KMS-11 (cell line): ENCODE data around the gene LRCOL1.

Source experiments
- H2AFZ ChIP-seq: fragments of 200-600 bp; sonication (generic); 2 replicates; pipeline ENCODE4 v1.6.1; 2016; ENCODE audit warnings: antibody characterized with exemption, mixed run types, low read depth
- H3K27ac ChIP-seq: fragments of 200-600 bp; sonication (generic); 2 replicates; pipeline ENCODE4 v1.6.1; 2016; ENCODE audit warnings: mild to moderate bottlenecking, mixed run types
- H3K27me3 ChIP-seq: fragments of 200-600 bp; sonication (generic); 2 replicates; pipeline ENCODE4 v1.6.1; 2017; ENCODE audit warnings: mild to moderate bottlenecking, low read depth, mixed run types, moderate library complexity; ENCODE audit not compliant: insufficient read depth
- H3K36me3 ChIP-seq: fragments of 200-600 bp; sonication (generic); 2 replicates; pipeline ENCODE4 v1.6.1; 2017; ENCODE audit warnings: mild to moderate bottlenecking, mixed run types; ENCODE audit not compliant: insufficient read depth
- H3K4me1 ChIP-seq: fragments of 200-600 bp; sonication (generic); 2 replicates; pipeline ENCODE4 v1.6.1; 2016; ENCODE audit warnings: mild to moderate bottlenecking, low read depth, mixed run types; ENCODE audit not compliant: poor library complexity, severe bottlenecking
- H3K4me2 ChIP-seq: fragments of 200-600 bp; sonication (generic); 2 replicates; pipeline ENCODE4 v1.7.0; 2016; ENCODE audit warnings: mild to moderate bottlenecking, mixed run types
- H3K4me3 ChIP-seq: fragments of 200-600 bp; sonication (generic); IDR thresholded peaks from 2 replicates; pipeline ENCODE4 v1.6.1; 2017; ENCODE audit warnings: low read depth, low read length, mixed read lengths; ENCODE audit not compliant: insufficient read depth
- H3K79me2 ChIP-seq: fragments of 200-600 bp; sonication (generic); 2 replicates; pipeline ENCODE4 v1.6.1; 2016; ENCODE audit warnings: low read depth, mixed run types; ENCODE audit not compliant: insufficient read depth
- H3K9ac ChIP-seq: fragments of 200-600 bp; sonication (generic); 2 replicates; pipeline ENCODE4 v1.6.1; 2016; ENCODE audit warnings: mild to moderate bottlenecking, mixed run types
- H4K20me1 ChIP-seq: fragments of 200-600 bp; sonication (generic); 2 replicates; pipeline ENCODE4 v1.6.1; 2016; ENCODE audit warnings: mild to moderate bottlenecking, mixed run types; ENCODE audit not compliant: insufficient read depth
- TF ChIP-seq, protein P1 (sequence below): fragments of 200-600 bp; sonication (generic); conservative IDR thresholded peaks from 2 replicates; pipeline ENCODE4 v1.6.1; 2017; ENCODE audit warnings: low read depth, mild to moderate bottlenecking, antibody characterized with exemption, low read length, moderate library complexity, mixed read lengths

Gene LRCOL1

GRCh38 chr12:132657004-132657727 lies 46.8 kb upstream of the LRCOL1 start:
- H3K36me3 ChIP-seq, result no peaks in the 10 kb centered on the region
- no peak overlapping the region for H3K9ac ChIP-seq
- H3K4me3 ChIP-seq, result no peak overlapping the region
- no peak overlapping the region for H2AFZ ChIP-seq
- H3K27me3 ChIP-seq, result no peaks in the 10 kb centered on the region
- no peaks in the 10 kb centered on the region for H3K4me1 ChIP-seq
- no peak overlapping the region for H3K27ac ChIP-seq
- no peaks in the 10 kb centered on the region for H4K20me1 ChIP-seq
- no peaks in the 10 kb centered on the region for H3K79me2 ChIP-seq
- TF ChIP-seq, protein P1, sequence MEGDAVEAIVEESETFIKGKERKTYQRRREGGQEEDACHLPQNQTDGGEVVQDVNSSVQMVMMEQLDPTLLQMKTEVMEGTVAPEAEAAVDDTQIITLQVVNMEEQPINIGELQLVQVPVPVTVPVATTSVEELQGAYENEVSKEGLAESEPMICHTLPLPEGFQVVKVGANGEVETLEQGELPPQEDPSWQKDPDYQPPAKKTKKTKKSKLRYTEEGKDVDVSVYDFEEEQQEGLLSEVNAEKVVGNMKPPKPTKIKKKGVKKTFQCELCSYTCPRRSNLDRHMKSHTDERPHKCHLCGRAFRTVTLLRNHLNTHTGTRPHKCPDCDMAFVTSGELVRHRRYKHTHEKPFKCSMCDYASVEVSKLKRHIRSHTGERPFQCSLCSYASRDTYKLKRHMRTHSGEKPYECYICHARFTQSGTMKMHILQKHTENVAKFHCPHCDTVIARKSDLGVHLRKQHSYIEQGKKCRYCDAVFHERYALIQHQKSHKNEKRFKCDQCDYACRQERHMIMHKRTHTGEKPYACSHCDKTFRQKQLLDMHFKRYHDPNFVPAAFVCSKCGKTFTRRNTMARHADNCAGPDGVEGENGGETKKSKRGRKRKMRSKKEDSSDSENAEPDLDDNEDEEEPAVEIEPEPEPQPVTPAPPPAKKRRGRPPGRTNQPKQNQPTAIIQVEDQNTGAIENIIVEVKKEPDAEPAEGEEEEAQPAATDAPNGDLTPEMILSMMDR, result no peak
- no peak overlapping the region for H3K4me2 ChIP-seq

- no peaks in the 10 kb centered on the region for H3K27me3 ChIP-seq
- H3K4me2 ChIP-seq, result no peak overlapping the region
- no peak overlapping the region for H2AFZ ChIP-seq
- no peaks in the 10 kb centered on the region for H4K20me1 ChIP-seq
- TF ChIP-seq, protein P1, result no peak
- no peak overlapping the region for H3K9ac ChIP-seq
- no peaks in the 10 kb centered on the region for H3K36me3 ChIP-seq
- H3K27ac ChIP-seq, result no peak overlapping the region
- H3K4me1 ChIP-seq, result no peaks in the 10 kb centered on the region
- no peaks in the 10 kb centered on the region for H3K79me2 ChIP-seq
- H3K4me3 ChIP-seq, result no peak overlapping the region
Measured at GRCh38 chr12:132653567-132654290, 43.3 kb upstream of the LRCOL1 start.

DNA sequence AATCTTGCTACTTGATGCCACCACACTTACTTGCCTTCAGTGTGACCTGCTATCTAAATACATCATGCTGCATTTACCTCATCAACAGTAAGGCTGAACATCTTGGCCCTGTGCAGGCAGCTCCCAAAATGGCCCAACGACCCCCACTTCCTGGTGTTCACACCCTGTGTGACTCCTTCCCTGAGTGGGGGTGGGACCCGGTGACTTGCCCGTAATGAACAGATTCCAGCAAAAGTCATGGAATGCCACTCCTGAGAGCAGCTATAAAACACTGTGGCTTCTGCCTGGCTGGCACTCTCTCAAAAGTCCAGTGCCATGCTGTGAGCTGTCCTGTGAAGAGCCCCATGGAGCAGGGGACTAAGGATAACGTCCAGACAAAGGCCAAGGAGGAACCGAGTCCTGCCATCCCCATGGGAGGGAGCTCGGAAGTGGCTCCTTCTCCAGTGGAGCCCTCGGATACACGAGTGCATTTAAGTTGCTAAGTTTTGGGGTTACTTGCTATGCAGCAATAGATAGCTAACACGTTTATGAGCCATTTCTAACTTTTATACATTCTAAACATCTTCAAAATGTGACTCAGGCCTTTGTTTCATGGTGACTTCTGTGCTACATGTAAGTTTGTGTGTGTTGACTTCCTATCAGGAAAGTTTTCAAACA lies 41.2 kb upstream of the LRCOL1 start:
- Histone ChIP-seq H3K4me1 (no peaks in the 10 kb centered on the region), H3K4me3 (no peak overlapping the region), H3K9ac (no peak overlapping the region), H3K4me2 (no peak overlapping the region), H4K20me1 (no peaks in the 10 kb centered on the region), H3K27ac (no peak overlapping the region), H3K36me3 (no peaks in the 10 kb centered on the region), H3K27me3 (no peaks in the 10 kb centered on the region), H2AFZ (no peak overlapping the region), H3K79me2 (no peaks in the 10 kb centered on the region)
- TF ChIP-seq, protein P1, result no peak

- H4K20me1 ChIP-seq, result no peaks in the 10 kb centered on the region
Measured at GRCh38 chr12:132649226-132649945, 39.0 kb upstream of the LRCOL1 start.

More at GRCh38 chr12:132649226-132649945, 39.0 kb upstream of the LRCOL1 start:
- Histone ChIP-seq H3K4me2 (no peak overlapping the region), H3K36me3 (no peaks in the 10 kb centered on the region), H3K4me1 (no peaks in the 10 kb centered on the region), H2AFZ (no peak overlapping the region), H3K27ac (no peak overlapping the region), H3K79me2 (no peaks in the 10 kb centered on the region), H3K9ac (no peak overlapping the region), H3K27me3 (no peaks in the 10 kb centered on the region), H3K4me3 (no peak overlapping the region)
- TF ChIP-seq, protein P1, result no peak
